IPS-18a (cell line): ENCODE data around the gene ADK.

Source experiments
- H3K27ac ChIP-seq: one replicate; pipeline ENCODE4 v1.5.1; 2013; ENCODE audit warnings: low read length
- H3K27me3 ChIP-seq: one replicate; pipeline ENCODE4 v1.6.1; 2013; ENCODE audit warnings: mild to moderate bottlenecking, low read length; ENCODE audit not compliant: control insufficient read depth, insufficient read depth
- H3K36me3 ChIP-seq: one replicate; pipeline ENCODE4 v1.6.1; 2013; ENCODE audit warnings: low read depth, low read length; ENCODE audit not compliant: control insufficient read depth
- H3K4me1 ChIP-seq: one replicate; pipeline ENCODE4 v1.6.1; 2013; ENCODE audit warnings: low read depth, low read length; ENCODE audit not compliant: control insufficient read depth
- H3K4me3 ChIP-seq: one replicate; pipeline ENCODE4 v1.5.1; 2013; ENCODE audit warnings: low read length
- H3K9ac ChIP-seq: one replicate; pipeline ENCODE4 v1.6.1; 2013; ENCODE audit warnings: mild to moderate bottlenecking, low read length, moderate library complexity
- H3K9me3 ChIP-seq: one replicate; pipeline ENCODE4 v1.6.1; 2013; ENCODE audit warnings: low read depth, low read length; ENCODE audit not compliant: control insufficient read depth

Gene ADK

DNA sequence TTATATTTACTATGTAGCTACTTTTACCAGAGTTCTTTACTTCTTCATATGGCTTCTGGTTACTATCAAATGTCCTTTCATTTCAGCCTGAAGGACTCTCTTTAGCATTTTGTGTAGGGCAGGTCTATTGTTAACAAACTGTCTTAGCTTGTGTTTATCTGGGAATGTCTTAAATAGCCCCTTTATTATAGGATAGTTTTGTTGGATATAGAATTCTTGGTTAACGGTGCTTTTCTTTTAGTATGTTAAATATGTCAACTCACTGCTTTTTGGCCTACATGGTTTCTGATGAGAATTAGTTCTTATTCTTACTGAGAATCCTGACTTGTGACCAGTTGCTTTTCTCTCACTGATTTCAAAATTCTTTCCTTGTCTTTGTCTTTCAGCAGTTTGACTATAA, 169.0 kb downstream of the ADK start:
- H3K27ac ChIP-seq, result no peak overlapping the region
- no peak overlapping the region for H3K9ac ChIP-seq
- no peaks in the 10 kb centered on the region for H3K36me3 ChIP-seq
- H3K9me3 ChIP-seq, result no peaks in the 10 kb centered on the region
- H3K4me1 ChIP-seq, result no peaks in the 10 kb centered on the region
- H3K27me3 ChIP-seq, result no peaks in the 10 kb centered on the region
- H3K4me3 ChIP-seq, result no peak overlapping the region

DNA sequence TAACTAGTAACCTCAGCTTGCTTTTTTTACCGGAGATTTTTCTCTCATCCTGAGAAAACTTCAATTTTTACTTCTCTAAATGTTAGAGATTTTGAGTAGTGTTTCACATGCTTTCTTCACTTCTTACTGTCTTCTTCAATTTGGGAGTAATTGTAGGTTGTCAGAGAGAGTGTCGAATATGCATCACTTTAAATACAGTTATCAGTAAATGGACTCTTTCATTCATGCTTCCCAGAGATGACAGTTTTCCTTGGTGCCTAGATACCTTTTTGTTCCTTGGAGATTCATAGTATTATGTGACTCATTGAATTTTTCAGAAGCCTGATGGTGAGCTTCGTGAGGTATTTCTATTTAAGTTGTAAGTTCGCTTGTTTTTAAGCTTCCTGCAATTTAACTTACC, 169.7 kb downstream of the ADK start:
- H3K27me3 ChIP-seq, result no peaks in the 10 kb centered on the region
- H3K9ac ChIP-seq, result no peak overlapping the region
- no peaks in the 10 kb centered on the region for H3K9me3 ChIP-seq
- no peak overlapping the region for H3K27ac ChIP-seq
- H3K4me1 ChIP-seq, result no peaks in the 10 kb centered on the region
- no peak overlapping the region for H3K4me3 ChIP-seq
- H3K36me3 ChIP-seq, result no peaks in the 10 kb centered on the region

DNA sequence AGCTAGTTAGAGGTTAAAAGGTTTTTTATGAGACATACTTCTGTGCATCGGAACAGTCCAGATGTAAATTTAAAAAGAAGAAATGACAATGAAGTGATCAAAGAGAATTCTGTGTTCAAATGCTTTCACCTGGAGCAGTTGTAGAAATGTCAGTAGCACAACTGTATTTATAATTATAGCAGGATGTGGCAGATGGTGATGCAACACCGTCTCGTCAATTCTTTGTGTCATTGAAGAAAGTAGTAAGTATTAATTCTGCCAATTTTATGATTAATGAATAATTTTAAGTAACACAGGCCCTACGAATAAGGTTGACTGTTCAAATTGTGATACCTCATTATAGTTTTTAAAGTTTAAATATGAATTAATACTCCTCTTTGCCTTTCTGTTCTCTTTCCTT, 171.1 kb downstream of the ADK start:
- Histone ChIP-seq H3K36me3 (no peaks in the 10 kb centered on the region), H3K4me3 (no peak overlapping the region), H3K27ac (no peak overlapping the region), H3K27me3 (no peaks in the 10 kb centered on the region), H3K9me3 (no peaks in the 10 kb centered on the region), H3K4me1 (no peaks in the 10 kb centered on the region), H3K9ac (no peak overlapping the region)

DNA sequence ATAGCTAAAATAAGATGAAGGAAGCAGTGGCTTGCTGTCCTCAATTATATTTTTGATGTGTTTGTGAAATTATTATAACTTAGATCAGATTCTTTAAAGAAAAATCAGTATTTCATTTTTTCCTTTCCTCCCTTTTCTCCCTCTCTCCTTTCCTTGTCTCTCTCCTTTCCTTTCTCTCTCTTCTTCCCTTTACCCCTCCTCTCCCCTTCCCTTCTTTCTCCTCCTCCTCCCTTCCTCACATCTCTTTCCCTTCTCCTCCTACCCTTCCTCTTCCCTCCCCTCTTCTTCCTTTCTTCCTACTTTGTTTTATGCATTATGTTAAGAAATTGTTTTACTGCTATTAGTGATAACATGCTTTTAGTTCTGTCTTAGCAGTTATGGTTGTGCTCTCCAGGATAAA, 171.5 kb downstream of the ADK start:
- no peaks in the 10 kb centered on the region for H3K36me3 ChIP-seq
- no peak overlapping the region for H3K9ac ChIP-seq
- H3K27ac ChIP-seq, result no peak overlapping the region
- no peaks in the 10 kb centered on the region for H3K9me3 ChIP-seq
- H3K4me1 ChIP-seq, result no peaks in the 10 kb centered on the region
- no peaks in the 10 kb centered on the region for H3K27me3 ChIP-seq
- H3K4me3 ChIP-seq, result no peak overlapping the region

DNA sequence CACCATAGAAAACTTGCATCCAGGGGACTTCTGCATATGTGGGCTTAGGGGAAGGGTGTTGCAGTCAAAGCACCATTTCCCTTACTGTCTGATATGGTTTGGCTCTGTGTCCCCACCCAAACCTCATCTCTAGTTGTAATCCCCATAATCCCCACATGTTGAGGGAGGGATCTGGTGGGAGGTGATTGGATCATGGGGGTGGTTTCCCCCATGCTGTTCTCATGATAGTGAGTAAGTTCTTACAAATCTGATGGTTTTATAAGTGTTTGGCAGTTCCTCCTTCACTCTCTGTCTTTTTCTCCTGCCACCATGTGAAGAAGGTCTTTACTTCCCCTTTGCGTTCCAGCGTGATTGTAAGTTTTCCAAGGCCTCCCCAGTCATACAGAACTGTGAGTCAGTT, 177.4 kb downstream of the ADK start:
- no peak overlapping the region for H3K9ac ChIP-seq
- H3K36me3 ChIP-seq, result no peaks in the 10 kb centered on the region
- H3K27ac ChIP-seq, result no peak overlapping the region
- no peak overlapping the region for H3K4me3 ChIP-seq
- no peaks in the 10 kb centered on the region for H3K27me3 ChIP-seq
- H3K4me1 ChIP-seq, result no peaks in the 10 kb centered on the region
- no peaks in the 10 kb centered on the region for H3K9me3 ChIP-seq

DNA sequence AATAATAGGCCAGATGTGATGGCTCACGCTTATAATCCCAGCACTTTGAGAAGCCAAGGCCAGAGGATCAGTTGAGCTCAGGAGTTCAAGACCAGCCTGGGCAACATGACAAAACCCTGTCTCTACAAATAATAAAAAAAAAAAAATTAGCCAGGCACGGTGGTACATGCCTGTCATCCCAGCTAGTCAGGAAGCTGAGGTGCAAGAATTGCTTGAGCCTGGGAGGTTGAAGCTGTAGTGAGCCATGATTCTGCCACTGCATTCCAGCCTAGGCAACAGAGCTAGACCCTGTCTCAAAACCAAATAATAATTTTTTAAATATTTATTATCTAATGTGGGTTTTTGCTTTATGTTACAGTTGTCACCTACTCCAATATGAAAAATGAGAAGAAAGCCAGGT, 178.9 kb downstream of the ADK start:
- no peaks in the 10 kb centered on the region for H3K36me3 ChIP-seq
- no peaks in the 10 kb centered on the region for H3K9me3 ChIP-seq
- H3K4me3 ChIP-seq, result no peak overlapping the region
- H3K27me3 ChIP-seq, result no peaks in the 10 kb centered on the region
- no peak overlapping the region for H3K9ac ChIP-seq
- H3K4me1 ChIP-seq, result no peaks in the 10 kb centered on the region
- no peak overlapping the region for H3K27ac ChIP-seq

DNA sequence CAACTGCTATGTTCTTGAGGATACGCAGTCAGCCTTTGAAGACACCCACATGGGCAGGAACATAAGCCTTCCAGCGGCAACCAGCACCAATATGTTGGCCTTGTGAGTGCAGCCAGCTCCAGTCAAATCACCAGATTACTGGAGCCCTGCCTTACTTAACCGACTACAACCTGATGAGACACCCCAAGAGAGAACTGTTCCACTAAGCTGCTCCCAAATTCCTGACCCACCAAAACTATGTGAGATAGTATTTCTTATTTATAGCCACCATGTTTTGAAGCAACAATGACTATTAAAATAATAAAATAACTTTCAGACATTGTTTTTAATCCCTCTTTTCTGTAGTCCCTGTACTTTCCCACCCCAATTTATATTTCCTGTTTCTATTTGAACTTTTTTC, 179.6 kb downstream of the ADK start:
- Histone ChIP-seq H3K36me3 (no peaks in the 10 kb centered on the region), H3K27me3 (no peaks in the 10 kb centered on the region), H3K4me1 (no peaks in the 10 kb centered on the region), H3K27ac (no peak overlapping the region), H3K9me3 (no peaks in the 10 kb centered on the region), H3K4me3 (no peak overlapping the region), H3K9ac (no peak overlapping the region)

DNA sequence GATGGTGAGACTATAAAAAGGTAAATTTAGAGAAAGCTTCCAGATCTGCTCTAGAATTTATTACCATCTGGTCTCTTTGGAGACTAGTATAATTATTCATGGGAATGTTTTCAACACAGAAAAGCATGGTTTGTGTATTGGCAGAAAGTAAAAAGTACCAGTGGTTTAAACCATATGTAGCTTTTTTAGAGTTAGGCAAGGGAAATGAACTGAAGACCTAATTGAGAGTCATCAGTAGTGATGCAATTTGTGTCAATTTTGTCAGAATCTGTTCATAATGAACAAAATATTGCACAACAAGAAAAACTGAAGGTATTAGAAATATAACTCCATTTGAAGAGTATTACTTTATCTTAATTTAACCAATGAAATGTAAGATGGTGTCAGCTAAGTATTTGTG, 181.4 kb downstream of the ADK start:
- Histone ChIP-seq H3K27ac (no peak overlapping the region), H3K4me3 (no peak overlapping the region), H3K9me3 (no peaks in the 10 kb centered on the region), H3K9ac (no peak overlapping the region), H3K36me3 (no peaks in the 10 kb centered on the region), H3K27me3 (no peaks in the 10 kb centered on the region), H3K4me1 (no peaks in the 10 kb centered on the region)

DNA sequence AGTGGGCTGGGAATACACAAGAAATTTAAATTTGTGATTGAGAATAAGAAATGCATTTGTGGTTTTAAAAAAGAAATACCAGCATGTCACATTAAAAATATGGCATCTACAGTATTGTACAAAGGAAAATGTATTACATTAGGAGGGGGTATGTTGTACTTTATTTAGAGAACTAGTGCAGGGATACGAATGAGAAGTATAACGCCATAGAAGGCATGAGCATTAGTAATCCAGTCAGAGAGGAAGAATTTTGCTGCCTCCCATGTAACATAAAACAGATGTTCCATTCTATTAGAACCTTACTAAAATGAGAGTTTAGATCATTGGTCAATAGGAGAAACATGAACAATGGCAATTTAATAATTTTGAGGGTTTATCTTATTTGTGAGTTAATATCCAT, 182.2 kb downstream of the ADK start:
- no peak overlapping the region for H3K4me3 ChIP-seq
- no peak overlapping the region for H3K27ac ChIP-seq
- H3K9ac ChIP-seq, result no peak overlapping the region
- H3K4me1 ChIP-seq, result no peaks in the 10 kb centered on the region
- H3K9me3 ChIP-seq, result no peaks in the 10 kb centered on the region
- no peaks in the 10 kb centered on the region for H3K27me3 ChIP-seq
- H3K36me3 ChIP-seq, result no peaks in the 10 kb centered on the region

DNA sequence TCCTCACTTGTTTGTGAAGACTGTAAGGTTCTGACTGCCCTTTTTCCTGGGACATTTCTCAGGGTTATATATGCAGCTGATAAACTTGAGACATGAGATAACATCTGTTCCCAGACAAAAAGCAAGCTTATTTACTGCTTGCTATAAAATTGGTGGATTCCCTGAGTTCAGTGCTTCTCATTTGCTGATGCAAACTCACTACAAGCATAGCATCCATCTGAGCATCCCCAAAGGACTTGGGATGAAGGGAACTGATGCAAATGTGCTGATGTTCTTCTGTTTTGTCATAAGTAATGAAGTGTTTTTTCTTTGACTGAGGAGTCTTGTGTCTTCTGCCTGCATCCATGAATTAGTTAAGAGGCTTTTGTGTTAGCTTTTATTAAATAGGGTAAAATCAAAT, 183.2 kb downstream of the ADK start:
- Histone ChIP-seq H3K36me3 (no peaks in the 10 kb centered on the region), H3K27me3 (no peaks in the 10 kb centered on the region), H3K27ac (no peak overlapping the region), H3K9ac (no peak overlapping the region), H3K4me3 (no peak overlapping the region), H3K9me3 (no peaks in the 10 kb centered on the region), H3K4me1 (no peaks in the 10 kb centered on the region)

DNA sequence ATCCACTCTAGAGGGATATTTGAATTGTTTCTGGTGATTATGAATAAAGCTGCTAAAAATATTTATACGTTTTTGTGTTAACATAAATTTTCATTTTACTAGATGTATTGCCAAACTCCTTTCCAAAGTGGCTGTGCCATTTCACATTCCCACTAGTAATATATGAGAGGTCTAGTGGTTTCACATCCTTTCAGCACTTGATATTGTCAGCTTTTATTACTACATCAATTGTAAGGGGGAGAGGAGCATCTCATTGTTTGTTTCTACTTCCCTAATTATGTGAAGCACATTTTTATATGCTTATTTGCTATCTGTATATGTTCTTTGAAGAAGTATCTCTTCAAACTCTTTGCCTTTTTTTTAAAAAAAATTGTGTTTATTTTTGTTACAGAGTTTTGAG, 184.5 kb downstream of the ADK start:
- H3K4me1 ChIP-seq, result no peaks in the 10 kb centered on the region
- H3K9ac ChIP-seq, result no peak overlapping the region
- H3K27me3 ChIP-seq, result no peaks in the 10 kb centered on the region
- no peak overlapping the region for H3K27ac ChIP-seq
- H3K4me3 ChIP-seq, result no peak overlapping the region
- H3K9me3 ChIP-seq, result no peaks in the 10 kb centered on the region
- H3K36me3 ChIP-seq, result no peaks in the 10 kb centered on the region

DNA sequence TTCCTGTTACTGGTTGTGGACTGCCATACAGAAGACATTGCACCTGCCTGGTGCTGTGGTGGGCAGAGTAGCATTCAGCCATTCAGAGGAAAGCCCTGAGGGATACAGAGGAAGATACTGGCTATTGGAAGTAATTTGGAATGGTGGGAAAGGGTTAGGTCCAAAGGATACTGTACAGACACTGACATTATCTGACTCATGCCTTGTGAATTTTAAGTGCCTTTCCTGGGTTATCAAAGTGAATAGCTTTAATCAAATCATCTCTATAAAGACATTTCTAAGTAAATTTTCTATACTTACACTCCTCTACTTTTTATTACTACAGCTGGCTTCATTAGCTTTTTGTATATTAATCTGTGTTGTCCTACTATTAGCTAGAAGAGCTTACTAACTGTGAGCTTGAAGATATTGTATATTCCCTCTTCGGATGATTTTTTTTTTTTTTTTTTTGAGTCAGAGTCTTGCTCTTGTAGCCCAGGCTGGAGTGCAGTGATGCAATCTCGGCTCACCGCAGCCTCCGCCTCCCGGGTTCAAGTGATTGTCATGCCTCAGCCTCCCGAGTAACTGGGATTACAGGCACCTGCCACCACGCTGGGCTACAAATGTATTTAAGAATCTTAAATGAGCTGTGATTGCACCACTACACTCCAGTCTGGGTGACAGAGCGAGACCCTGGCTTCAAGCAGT, 186.5 kb downstream of the ADK start:
- Histone ChIP-seq H3K9me3 (no peaks in the 10 kb centered on the region), H3K27ac (no peak overlapping the region), H3K9ac (no peak overlapping the region), H3K4me3 (no peak overlapping the region), H3K36me3 (no peaks in the 10 kb centered on the region), H3K27me3 (no peaks in the 10 kb centered on the region), H3K4me1 (no peaks in the 10 kb centered on the region)
